Testis (tissue), 3 donors: Measurements from ENCODE around the gene KLC1. TPM values are rescaled to one million over a fixed set of nuclear protein-coding genes. Genes with fewer than 3 reads are reported as not detected.

Experiments
- DNase-seq: peaks from one replicate; pipeline ENCODE4 v3.0.0-alpha.2; 2019
- H3K27ac ChIP-seq, 2 donors: fragments of 200-600 bp; sonication (generic); one replicate each; pipeline ENCODE4 v1.5.1; 2019
- H3K27me3 ChIP-seq: fragments of 200-600 bp; sonication (generic); one replicate; pipeline ENCODE4 v1.5.1; 2019
- H3K36me3 ChIP-seq: fragments of 200-600 bp; sonication (generic); one replicate; pipeline ENCODE4 v1.5.1; 2017; ENCODE audit warnings: low read depth; ENCODE audit errors: missing control alignments
- H3K4me1 ChIP-seq: fragments of 200-600 bp; sonication (generic); one replicate; pipeline ENCODE4 v1.5.1; 2019
- H3K4me3 ChIP-seq, 2 donors: fragments of 200-600 bp; sonication (generic); one replicate each; pipeline ENCODE4 v1.5.1; 2017 to 2019
- H3K9me3 ChIP-seq: fragments of 200-600 bp; sonication (generic); one replicate; pipeline ENCODE4 v1.5.1; 2017
- POLR2A ChIP-seq: fragments of 450-650 bp; IDR thresholded peaks from one replicate; pipeline ENCODE4 v1.6.1; 2017; ENCODE audit warnings: antibody characterized with exemption, mild to moderate bottlenecking, moderate library complexity
- WGBS, 2 donors: methylation state at CpG; one replicate each; pipeline ENCODE4 v1.1.5; 2018; 5-methylcytosine and 5-hydroxymethylcytosine counted together
- intact Hi-C: fragments of 100-400 bp; cut with DNase I; formaldehyde crosslinking; loops from one replicate; pipeline ENCODE4 v1.15.1; 2023; ENCODE audit warnings: low total_unique reads
- polyA plus RNA-seq: library from polyadenylated mRNA; stranded (reverse); fragments of 350-450 nt; fragmentation: Illumina TruSeq; extraction: RNeasy Lipid Tissue Mini Kit (QIAGEN cat#74804); gene quantifications from one replicate; pipeline ENCODE4 v1.2.3, GENCODE V29; 2014; ENCODE audit warnings: low read depth, low replicate concordance; ENCODE audit not compliant: insufficient read depth
- total RNA-seq, 2 donors: library from RNA; depleted of rRNA; stranded (reverse); fragments of >200 nt; gene quantifications; one replicate each; pipeline ENCODE4 v1.2.3, GENCODE V29; 2016
- TF ChIP-seq, protein P1 (sequence below), 3 experiments: fragments of 450-650 bp in 2 of 3; fragments of 200-600 bp in 1 of 3; sonication (generic) in 1 of 3; IDR thresholded peaks; one replicate each; pipeline ENCODE4 v1.5.1; 2016 to 2019; ENCODE audit warnings: antibody characterized with exemption in 3 of 3, mild to moderate bottlenecking in 2 of 3, moderate library complexity in 1 of 3

The KLC1 gene
- total and polyA plus RNA-seq, 3 donors from 2014 or later: 92.9 to 473 (median 379) TPM

DNA sequence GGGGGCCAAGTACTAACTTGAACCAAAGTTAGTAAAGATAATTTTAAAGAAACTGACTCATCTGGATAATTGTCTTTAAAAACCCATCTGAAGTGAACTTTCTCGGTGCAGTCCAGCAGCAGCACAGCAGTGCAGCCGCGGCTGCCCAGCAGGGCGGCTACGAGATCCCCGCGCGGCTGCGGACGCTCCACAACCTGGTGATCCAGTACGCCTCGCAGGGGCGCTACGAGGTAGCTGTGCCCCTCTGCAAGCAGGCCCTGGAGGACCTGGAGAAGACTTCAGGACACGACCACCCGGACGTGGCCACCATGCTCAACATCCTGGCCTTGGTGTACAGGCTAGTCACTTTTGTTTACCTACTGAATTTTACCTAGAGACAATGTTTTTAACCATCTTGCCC lies 33.6 kb downstream of the KLC1 start:
- no peaks in the 10 kb centered on the region for H3K4me1 ChIP-seq
- no peaks in the 10 kb centered on the region for H3K27me3 ChIP-seq
- DNase-seq: no peak
- H3K9me3 ChIP-seq: no peaks in the 10 kb centered on the region
- 95 to 96% methylated on average over 7 to 17 of the region's 17 CpGs for WGBS, 2 donors
- no peak overlapping the region for H3K4me3 ChIP-seq
- no peak overlapping the region for H3K27ac ChIP-seq
- no peaks in the 10 kb centered on the region for H3K36me3 ChIP-seq
- TF ChIP-seq, protein P1, sequence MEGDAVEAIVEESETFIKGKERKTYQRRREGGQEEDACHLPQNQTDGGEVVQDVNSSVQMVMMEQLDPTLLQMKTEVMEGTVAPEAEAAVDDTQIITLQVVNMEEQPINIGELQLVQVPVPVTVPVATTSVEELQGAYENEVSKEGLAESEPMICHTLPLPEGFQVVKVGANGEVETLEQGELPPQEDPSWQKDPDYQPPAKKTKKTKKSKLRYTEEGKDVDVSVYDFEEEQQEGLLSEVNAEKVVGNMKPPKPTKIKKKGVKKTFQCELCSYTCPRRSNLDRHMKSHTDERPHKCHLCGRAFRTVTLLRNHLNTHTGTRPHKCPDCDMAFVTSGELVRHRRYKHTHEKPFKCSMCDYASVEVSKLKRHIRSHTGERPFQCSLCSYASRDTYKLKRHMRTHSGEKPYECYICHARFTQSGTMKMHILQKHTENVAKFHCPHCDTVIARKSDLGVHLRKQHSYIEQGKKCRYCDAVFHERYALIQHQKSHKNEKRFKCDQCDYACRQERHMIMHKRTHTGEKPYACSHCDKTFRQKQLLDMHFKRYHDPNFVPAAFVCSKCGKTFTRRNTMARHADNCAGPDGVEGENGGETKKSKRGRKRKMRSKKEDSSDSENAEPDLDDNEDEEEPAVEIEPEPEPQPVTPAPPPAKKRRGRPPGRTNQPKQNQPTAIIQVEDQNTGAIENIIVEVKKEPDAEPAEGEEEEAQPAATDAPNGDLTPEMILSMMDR (IDR thresholded peaks at IDR 0.05): no peak
- TF ChIP-seq POLR2A: no peak
- intact Hi-C loops: no loop called here

DNA sequence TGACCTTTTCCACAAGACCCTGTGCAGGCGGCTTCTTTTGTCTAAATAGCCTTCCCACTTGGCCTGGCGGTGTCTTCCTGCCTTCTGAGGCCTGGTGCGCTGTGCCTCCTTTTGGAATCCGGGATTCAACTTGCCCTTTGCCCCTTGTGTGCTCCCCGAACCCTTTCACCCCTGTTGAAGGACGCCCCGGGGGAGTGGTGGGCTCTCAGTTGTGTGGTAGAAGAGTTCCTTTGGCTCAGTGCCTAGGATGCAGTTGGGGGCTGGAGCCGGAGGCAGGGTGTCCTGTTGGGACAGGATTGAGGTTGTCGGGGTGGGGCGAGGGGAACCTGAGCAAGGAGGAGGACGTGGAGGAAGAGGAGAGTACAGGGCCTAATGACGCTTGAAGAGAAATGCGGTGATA lies 34.5 kb downstream of the KLC1 start:
- Histone ChIP-seq H3K4me3 (no peak overlapping the region), H3K4me1 (no peaks in the 10 kb centered on the region), H3K36me3 (no peaks in the 10 kb centered on the region), H3K9me3 (no peaks in the 10 kb centered on the region), H3K27me3 (no peaks in the 10 kb centered on the region), H3K27ac (peak overlapping the region; percentile 44 to 64)
- DNase-seq: no peak
- 83 to 86% methylated on average over 13 of the region's 13 CpGs for WGBS, 2 donors
- TF ChIP-seq POLR2A: no peak
- TF ChIP-seq, protein P1 (IDR thresholded peaks at IDR 0.05): no peak
- intact Hi-C loops: no loop called here

DNA sequence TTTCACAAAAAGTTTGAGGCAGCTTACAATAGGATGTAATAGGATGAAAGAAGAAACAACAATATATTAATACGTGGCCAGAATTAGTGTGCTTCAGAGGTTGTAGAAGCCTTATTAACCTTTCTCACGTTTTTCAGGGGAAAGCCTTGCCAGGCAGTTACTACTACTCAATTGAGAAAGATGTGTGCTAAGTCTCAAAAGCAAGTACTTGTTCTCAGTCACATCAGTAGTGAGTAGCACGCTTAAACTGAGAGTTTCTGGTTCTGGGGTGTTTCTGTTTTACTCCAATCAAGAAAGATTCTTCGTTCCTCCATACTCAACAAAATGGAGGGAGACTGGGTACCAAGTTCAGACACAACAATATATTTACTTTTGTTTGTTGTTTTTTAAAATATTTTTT lies 38.7 kb downstream of the KLC1 start:
- intact Hi-C loops: no loop called here
- Histone ChIP-seq H3K36me3 (no peaks in the 10 kb centered on the region), H3K4me3 (no peak overlapping the region), H3K9me3 (no peaks in the 10 kb centered on the region), H3K27me3 (no peaks in the 10 kb centered on the region), H3K4me1 (no peaks in the 10 kb centered on the region), H3K27ac (no peak overlapping the region)
- TF ChIP-seq, protein P1 (IDR thresholded peaks at IDR 0.05): no peak
- TF ChIP-seq POLR2A: no peak
- DNase-seq: no peak
- 86 to 90% methylated on average over 4 of the region's 4 CpGs for WGBS, 2 donors

DNA sequence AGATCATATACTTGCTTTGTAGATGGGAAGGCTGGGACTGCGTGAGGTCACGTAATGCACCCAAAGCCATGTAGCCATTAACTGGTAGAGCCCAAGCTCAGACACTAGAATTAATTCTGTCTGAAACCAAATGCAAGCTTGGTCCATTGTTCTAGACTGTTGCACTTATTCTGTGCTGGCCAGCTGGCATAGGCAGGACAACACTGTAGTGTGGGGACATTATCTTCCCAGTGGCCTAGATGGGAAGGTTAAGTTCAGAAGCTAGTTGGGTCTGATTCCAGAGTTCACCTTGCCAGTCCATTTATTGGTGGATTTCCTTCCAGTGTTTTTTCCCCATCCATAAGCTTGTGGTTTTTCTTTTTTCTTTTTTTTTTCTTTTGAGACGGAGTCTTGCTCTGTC lies 39.1 kb downstream of the KLC1 start:
- WGBS, 2 donors: 95 to 99% methylated on average over 3 of the region's 3 CpGs
- Histone ChIP-seq H3K27me3 (no peaks in the 10 kb centered on the region), H3K36me3 (no peaks in the 10 kb centered on the region), H3K4me3 (no peak overlapping the region), H3K27ac (no peak overlapping the region), H3K4me1 (no peaks in the 10 kb centered on the region), H3K9me3 (no peaks in the 10 kb centered on the region)
- TF ChIP-seq POLR2A: no peak
- TF ChIP-seq, protein P1 (IDR thresholded peaks at IDR 0.05): no peak
- intact Hi-C loops: no loop called here
- no peak for DNase-seq

DNA sequence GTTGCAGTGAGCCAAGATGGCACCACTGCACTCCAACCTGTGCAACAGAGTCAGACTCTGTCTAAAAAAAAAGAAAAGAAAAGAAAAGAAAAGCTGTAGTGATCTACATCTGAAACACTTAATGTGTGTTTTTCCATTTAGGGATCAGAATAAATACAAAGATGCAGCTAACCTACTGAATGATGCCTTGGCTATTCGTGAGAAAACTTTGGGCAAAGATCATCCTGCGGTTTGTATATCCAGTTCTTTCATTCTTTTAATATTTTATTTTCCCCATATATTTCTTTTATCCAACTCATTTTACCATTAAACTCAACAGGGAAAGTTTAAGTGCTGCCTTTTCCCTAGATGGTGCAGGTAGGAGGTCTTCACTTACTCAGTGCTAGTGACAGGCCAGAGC lies 40.4 kb downstream of the KLC1 start:
- Histone ChIP-seq H3K36me3 (no peaks in the 10 kb centered on the region), H3K9me3 (no peaks in the 10 kb centered on the region), H3K27me3 (no peaks in the 10 kb centered on the region), H3K27ac (no peak overlapping the region), H3K4me3 (no peak overlapping the region), H3K4me1 (no peaks in the 10 kb centered on the region)
- DNase-seq: no peak
- TF ChIP-seq, protein P1 (IDR thresholded peaks at IDR 0.05): no peak
- no peak for TF ChIP-seq POLR2A
- intact Hi-C loops: no loop called here
- 96 to 99% methylated on average over 2 of the region's 2 CpGs for WGBS, 2 donors
